Thyroid gland (tissue), 4 donors: ENCODE data around the gene PARD3.

Source experiments
- CTCF ChIP-seq, 6 experiments: fragments of 200-600 bp in 3 of 6; fragments of 450-650 bp in 3 of 6; sonication (generic) in 3 of 6; IDR thresholded peaks; one replicate each; pipeline ENCODE4 v1.5.1; 2016 to 2019; ENCODE audit warnings: antibody characterized with exemption in 6 of 6, mild to moderate bottlenecking in 2 of 6, inconsistent platforms in 1 of 6, moderate library complexity in 1 of 6
- POLR2A ChIP-seq, 2 donors: fragments of 450-650 bp; IDR thresholded peaks; one replicate each; pipeline ENCODE4 v1.6.1; 2017; ENCODE audit warnings: antibody characterized with exemption in 2 of 2, mild to moderate bottlenecking in 2 of 2, moderate library complexity in 1 of 2

GRCh38 chr10:34796133-34796532 lies 19.0 kb downstream of the PARD3 start:
- TF ChIP-seq CTCF (IDR thresholded peaks at IDR 0.05) (no peak), POLR2A (IDR thresholded peaks at IDR 0.05) (no peak)
